Measurements from ENCODE around the gene NFKBIA.

DNA sequence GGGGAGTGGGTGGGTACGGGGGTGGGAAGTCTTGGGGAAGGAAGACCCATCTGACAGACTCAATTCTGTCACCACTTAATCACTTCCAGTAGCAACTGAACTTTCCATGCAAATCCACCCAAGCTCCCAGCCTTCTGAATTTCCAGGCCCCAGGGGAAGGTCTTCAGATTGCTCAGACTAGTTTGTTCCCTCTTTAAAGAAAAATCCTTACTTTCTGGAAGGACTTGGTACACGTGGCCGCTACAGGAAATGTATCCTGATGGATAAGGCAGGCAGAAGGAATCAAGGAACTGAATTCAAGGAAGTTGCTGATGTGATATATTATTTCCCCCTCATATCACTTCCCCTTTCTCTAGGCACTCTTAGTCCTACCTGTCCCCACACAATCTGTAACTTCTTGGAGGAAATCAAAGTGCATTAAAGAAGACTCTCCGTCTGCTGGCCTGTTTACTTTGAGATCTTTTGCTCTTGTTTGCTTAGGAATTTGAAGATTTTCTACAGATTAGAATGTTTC is 6.4 kb downstream of the NFKBIA start:
- TF ChIP-seq POLR2A (IDR thresholded peaks at IDR 0.05), result no peak
- TF ChIP-seq CTCF (IDR thresholded peaks at IDR 0.05), result no peak
